ENCODE results near the gene TNRC18.

TNRC18 gene

DNA sequence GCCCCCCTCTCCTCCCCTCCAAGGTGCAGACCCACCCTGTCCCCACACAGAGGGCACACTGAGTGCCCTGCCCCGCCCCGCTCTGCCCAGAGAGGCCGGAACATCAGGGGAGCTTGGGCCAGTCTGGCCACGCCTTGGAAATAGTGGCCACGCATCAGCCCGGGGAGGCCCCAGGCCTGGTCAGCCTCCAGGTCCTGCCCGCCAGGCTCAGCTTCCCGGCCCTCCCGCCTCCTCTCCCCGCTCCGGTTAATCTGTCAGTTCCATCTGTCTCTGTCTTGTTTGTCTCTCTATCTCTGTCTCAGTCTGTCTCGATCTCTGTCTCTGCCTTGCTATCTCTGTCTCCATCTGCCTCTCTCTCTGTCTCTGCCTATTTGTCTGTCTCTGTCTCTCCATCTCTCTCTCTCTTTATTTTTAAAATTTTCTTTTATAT is 28.9 kb upstream of the TNRC18 start:
- CTCF ChIA-PET: interaction anchor here (0.6 to 3.5 kb wide), 3 partner anchors 86 to 247 kb away, joined by 3 to 27 read pairs (median 3); no protein-coding TSS in a partner anchor
- Histone ChIP-seq H3K4me3 (ENCODE audit: low read depth, low read length) (no peak overlapping the region), H3K36me3 (ENCODE audit: control insufficient read depth in 2 of 2, insufficient read depth in 1 of 2, low read length in 2 of 2) (no peaks in the 10 kb centered on the region), H3K4me1 (ENCODE audit: control insufficient read depth, insufficient read depth, low read length) (no peaks in the 10 kb centered on the region), H3K9me3 (ENCODE audit: control insufficient read depth, insufficient read depth, low read depth, low read length) (no peaks in the 10 kb centered on the region), H3K27ac (ENCODE audit: extremely low read depth, low read depth, low read length) (no peak overlapping the region)
- TF ChIP-seq, protein P1, sequence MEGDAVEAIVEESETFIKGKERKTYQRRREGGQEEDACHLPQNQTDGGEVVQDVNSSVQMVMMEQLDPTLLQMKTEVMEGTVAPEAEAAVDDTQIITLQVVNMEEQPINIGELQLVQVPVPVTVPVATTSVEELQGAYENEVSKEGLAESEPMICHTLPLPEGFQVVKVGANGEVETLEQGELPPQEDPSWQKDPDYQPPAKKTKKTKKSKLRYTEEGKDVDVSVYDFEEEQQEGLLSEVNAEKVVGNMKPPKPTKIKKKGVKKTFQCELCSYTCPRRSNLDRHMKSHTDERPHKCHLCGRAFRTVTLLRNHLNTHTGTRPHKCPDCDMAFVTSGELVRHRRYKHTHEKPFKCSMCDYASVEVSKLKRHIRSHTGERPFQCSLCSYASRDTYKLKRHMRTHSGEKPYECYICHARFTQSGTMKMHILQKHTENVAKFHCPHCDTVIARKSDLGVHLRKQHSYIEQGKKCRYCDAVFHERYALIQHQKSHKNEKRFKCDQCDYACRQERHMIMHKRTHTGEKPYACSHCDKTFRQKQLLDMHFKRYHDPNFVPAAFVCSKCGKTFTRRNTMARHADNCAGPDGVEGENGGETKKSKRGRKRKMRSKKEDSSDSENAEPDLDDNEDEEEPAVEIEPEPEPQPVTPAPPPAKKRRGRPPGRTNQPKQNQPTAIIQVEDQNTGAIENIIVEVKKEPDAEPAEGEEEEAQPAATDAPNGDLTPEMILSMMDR (tag by site-specific recombination; IDR thresholded peaks at IDR 0.05): no peak
- peak; percentile 66; the same call in 1 of the 2 replicates for TF ChIP-seq ZNF366 (tag by site-specific recombination; conservative IDR thresholded peaks at IDR 0.05)
- POLR2A ChIA-PET: no interaction called here

DNA sequence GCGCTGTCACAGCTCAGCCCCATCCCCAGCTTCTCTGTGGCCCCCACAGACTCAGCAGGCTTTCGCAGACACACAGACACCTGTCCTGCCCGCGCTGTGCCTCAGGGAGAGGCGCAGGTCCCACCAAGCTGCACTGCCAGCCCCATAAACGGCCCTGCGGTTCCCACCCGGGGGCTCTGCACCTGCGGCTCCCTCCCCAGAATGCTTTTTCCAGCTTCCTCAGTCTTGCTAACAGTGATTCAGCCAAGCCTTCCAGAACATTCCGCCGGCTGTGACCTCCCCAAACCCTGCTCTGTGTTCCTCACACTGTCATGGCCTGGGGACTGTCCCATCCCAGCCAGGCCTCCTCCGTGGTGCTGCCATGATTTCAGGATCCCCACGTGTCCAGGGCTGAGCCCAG is 27.8 kb upstream of the TNRC18 start:
- Histone ChIP-seq H3K4me3 (ENCODE audit: low read depth, low read length) (no peak overlapping the region), H3K4me1 (ENCODE audit: control insufficient read depth, insufficient read depth, low read length) (no peaks in the 10 kb centered on the region), H3K9me3 (ENCODE audit: control insufficient read depth, insufficient read depth, low read depth, low read length) (no peaks in the 10 kb centered on the region), H3K27ac (ENCODE audit: extremely low read depth, low read depth, low read length) (no peak overlapping the region), H3K36me3 (ENCODE audit: control insufficient read depth in 2 of 2, insufficient read depth in 1 of 2, low read length in 2 of 2) (no peaks in the 10 kb centered on the region)
- ChIA-PET POLR2A (interaction anchor here (0.6 kb wide), 1 partner anchor 184 kb away, joined by 3 read pairs; no protein-coding TSS in a partner anchor), CTCF (interaction anchor here (0.9 to 3.5 kb wide), 5 partner anchors 13 to 211 kb away, joined by 3 to 27 read pairs (median 6); no protein-coding TSS in a partner anchor)
- TF ChIP-seq, protein P2, sequence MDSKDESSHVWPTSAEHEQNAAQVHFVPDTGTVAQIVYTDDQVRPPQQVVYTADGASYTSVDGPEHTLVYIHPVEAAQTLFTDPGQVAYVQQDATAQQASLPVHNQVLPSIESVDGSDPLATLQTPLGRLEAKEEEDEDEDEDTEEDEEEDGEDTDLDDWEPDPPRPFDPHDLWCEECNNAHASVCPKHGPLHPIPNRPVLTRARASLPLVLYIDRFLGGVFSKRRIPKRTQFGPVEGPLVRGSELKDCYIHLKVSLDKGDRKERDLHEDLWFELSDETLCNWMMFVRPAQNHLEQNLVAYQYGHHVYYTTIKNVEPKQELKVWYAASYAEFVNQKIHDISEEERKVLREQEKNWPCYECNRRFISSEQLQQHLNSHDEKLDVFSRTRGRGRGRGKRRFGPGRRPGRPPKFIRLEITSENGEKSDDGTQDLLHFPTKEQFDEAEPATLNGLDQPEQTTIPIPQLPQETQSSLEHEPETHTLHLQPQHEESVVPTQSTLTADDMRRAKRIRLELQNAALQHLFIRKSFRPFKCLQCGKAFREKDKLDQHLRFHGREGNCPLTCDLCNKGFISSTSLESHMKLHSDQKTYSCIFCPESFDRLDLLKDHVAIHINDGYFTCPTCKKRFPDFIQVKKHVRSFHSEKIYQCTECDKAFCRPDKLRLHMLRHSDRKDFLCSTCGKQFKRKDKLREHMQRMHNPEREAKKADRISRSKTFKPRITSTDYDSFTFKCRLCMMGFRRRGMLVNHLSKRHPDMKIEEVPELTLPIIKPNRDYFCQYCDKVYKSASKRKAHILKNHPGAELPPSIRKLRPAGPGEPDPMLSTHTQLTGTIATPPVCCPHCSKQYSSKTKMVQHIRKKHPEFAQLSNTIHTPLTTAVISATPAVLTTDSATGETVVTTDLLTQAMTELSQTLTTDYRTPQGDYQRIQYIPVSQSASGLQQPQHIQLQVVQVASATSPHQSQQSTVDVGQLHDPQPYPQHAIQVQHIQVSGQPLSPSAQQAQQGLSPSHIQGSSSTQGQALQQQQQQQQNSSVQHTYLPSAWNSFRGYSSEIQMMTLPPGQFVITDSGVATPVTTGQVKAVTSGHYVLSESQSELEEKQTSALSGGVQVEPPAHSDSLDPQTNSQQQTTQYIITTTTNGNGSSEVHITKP (tag by site-specific recombination; IDR thresholded peaks at IDR 0.05): no peak
- no peak for TF ChIP-seq ZNF792 (tag by site-specific recombination; IDR thresholded peaks at IDR 0.05)
- no peak for TF ChIP-seq ZNF184 (tag by site-specific recombination; IDR thresholded peaks at IDR 0.05)
- peak; percentile 24; the same call in 1 of the 2 replicates for TF ChIP-seq SCRT2 (tag by site-specific recombination; IDR thresholded peaks at IDR 0.05)
- TF ChIP-seq ZNF521 (tag by site-specific recombination; IDR thresholded peaks at IDR 0.05): no peak
- TF ChIP-seq HOXC10 (CRISPR knock-in tag; IDR thresholded peaks at IDR 0.05): no peak

- Histone ChIP-seq H3K4me1 (ENCODE audit: control insufficient read depth, insufficient read depth, low read length) (no peaks in the 10 kb centered on the region), H3K36me3 (ENCODE audit: control insufficient read depth in 2 of 2, insufficient read depth in 1 of 2, low read length in 2 of 2) (no peaks in the 10 kb centered on the region), H3K27ac (ENCODE audit: extremely low read depth, low read depth, low read length) (no peak overlapping the region), H3K9me3 (ENCODE audit: control insufficient read depth, insufficient read depth, low read depth, low read length) (no peaks in the 10 kb centered on the region), H3K4me3 (ENCODE audit: low read depth, low read length) (no peak overlapping the region)
- ChIA-PET POLR2A (interaction anchor here (0.6 to 0.8 kb wide), 3 partner anchors 9 to 183 kb away, joined by 3 read pairs; no protein-coding TSS in a partner anchor), CTCF (interaction anchor here (0.6 to 3.5 kb wide), 12 partner anchors 10 to 210 kb away, joined by 3 to 27 read pairs (median 4); no protein-coding TSS in a partner anchor)
- TF ChIP-seq ZNF654 (tag by site-specific recombination; IDR thresholded peaks at IDR 0.05; ENCODE audit: low read depth) (peak; percentile 64), ZNF707 (tag by site-specific recombination; IDR thresholded peaks at IDR 0.05) (no peak), ZNF114 (tag by site-specific recombination; IDR thresholded peaks at IDR 0.05) (no peak), ZNF473 (tag by site-specific recombination; IDR thresholded peaks at IDR 0.05) (no peak), ZNF514 (tag by site-specific recombination; IDR thresholded peaks at IDR 0.05) (no peak), FEZF1 (tag by site-specific recombination; IDR thresholded peaks at IDR 0.05) (no peak), ZBTB11 (tag by site-specific recombination; conservative IDR thresholded peaks at IDR 0.05; ENCODE audit: low read depth) (no peak), ZNF426 (tag by site-specific recombination; IDR thresholded peaks at IDR 0.05) (no peak), ZNF791 (tag by site-specific recombination; IDR thresholded peaks at IDR 0.05) (no peak), ZSCAN30 (tag by site-specific recombination; IDR thresholded peaks at IDR 0.05) (no peak), ZNF174 (tag by site-specific recombination; IDR thresholded peaks at IDR 0.05) (no peak)
- TF ChIP-seq, protein P3, sequence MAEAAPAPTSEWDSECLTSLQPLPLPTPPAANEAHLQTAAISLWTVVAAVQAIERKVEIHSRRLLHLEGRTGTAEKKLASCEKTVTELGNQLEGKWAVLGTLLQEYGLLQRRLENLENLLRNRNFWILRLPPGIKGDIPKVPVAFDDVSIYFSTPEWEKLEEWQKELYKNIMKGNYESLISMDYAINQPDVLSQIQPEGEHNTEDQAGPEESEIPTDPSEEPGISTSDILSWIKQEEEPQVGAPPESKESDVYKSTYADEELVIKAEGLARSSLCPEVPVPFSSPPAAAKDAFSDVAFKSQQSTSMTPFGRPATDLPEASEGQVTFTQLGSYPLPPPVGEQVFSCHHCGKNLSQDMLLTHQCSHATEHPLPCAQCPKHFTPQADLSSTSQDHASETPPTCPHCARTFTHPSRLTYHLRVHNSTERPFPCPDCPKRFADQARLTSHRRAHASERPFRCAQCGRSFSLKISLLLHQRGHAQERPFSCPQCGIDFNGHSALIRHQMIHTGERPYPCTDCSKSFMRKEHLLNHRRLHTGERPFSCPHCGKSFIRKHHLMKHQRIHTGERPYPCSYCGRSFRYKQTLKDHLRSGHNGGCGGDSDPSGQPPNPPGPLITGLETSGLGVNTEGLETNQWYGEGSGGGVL (tag by site-specific recombination; IDR thresholded peaks at IDR 0.05): no peak
These were observed 27.1 kb upstream of the TNRC18 start for GRCh38 chr7:5450549-5451327.

All from HEK293 (cell line).